HG03432 (cell line): ENCODE results near the gene CFAP20DC.

ENCODE experiments used
- ATAC-seq: cut with Tn5 transposase; IDR thresholded peaks from one replicate; pipeline ENCODE4 v1.9.1; 2021; ENCODE audit warnings: mild to moderate bottlenecking, moderate library complexity; ENCODE audit not compliant: unreplicated experiment

The CFAP20DC gene

DNA sequence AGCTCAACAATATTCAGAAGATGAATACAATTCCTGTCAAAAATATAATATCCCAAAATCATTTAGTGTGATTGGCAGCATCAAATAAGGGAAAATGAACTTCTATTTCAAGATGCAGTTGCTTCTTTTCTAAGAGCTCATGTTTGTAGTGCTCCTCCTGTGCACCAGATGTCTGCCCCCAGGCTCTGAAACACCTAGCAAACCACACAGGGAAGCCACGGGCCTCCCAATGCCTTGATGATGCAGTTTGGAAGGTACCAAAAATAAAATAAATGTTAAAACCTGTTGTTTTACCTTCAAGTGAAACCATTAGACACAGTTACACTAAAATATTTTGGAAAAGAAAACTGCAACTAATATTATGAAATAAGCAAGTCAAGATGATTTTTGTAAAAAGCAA, 22.2 kb downstream of the CFAP20DC start:
- no peak for ATAC-seq

DNA sequence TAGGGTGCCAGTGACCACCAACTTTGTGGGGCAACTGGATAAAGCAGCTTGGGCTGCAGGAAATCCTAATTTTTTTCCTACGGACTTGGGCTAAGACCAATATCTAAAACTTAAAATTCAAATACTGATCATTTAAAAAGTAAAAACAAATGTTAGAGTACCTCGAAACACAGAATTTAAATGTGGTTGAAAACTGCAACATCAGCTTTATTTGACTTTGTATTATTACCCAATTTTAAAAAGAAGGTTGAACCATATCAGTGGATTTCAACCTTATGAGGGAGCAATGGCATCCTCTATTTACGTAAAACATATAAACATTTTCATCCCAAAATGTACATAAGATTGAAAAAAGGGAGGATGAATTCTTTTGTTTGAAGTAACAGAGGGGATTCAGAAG, 26.2 kb downstream of the CFAP20DC start:
- ATAC-seq = no peak

DNA sequence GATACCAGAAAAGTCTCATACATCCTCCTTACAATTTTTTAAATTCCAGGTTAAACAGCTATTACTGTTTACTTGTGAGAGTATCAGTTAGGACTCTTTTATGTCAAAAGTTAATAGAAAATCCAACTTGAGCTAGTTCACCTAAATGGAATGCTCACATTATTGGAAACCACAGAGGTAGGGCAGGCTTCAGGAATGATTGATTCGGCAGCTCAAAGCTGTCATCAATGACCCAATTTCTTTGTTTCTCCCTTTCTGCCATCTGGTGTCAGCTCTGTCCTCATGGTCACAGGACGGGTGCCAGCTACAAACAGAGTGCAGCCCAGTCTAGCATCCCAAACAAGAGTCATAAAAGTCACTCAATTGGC, 32.2 kb downstream of the CFAP20DC start:
- ATAC-seq = no peak

DNA sequence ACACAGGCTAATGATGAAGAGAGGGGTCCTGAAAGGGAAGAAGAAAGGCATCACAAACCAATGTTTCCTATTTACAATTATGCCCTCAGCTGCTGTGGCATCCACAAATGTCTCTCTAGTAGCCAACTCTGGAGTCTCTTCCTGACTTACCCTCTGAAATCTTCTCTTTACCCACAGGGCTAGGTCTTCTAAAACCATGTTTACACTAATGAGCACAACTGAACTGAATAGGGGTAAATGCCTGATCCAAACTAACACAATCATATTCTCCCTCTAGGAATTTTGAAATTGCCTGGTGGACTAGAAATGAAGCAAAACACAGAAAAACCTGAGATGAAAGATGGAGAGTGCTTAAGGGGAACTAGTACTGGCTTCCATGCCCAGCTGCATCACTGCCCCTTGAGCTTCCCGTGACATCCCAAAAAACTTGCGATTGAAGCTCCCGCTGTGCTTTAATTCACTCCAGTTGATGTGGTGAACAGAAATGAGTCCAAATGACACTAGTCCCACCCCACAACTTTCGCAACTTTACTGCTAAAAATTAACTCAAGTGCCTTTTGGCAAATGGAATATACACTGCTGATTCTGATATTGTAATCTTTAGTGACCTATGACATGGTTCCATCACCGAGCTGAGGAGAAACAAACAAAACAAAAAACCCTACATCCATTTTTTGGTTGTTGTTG, 32.8 kb downstream of the CFAP20DC start:
- ATAC-seq = no peak

DNA sequence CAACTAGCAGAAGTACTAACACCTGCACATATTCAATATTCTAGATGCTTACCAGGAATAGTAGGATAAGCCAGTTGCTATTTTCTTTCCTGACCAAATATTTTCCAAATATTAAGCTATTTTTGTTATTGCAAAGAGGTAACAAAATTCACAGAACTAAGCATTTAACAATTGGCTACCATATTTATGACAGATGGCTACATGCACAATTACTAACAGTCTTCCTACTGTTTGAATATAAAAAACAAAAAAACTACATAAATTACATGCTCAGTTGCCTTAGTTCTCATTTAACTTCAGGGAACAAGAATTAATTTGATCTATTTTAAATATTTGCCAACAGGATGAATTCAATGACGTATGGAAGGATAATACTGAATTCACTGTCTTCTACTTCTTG, 36.2 kb downstream of the CFAP20DC start:
- ATAC-seq = no peak

DNA sequence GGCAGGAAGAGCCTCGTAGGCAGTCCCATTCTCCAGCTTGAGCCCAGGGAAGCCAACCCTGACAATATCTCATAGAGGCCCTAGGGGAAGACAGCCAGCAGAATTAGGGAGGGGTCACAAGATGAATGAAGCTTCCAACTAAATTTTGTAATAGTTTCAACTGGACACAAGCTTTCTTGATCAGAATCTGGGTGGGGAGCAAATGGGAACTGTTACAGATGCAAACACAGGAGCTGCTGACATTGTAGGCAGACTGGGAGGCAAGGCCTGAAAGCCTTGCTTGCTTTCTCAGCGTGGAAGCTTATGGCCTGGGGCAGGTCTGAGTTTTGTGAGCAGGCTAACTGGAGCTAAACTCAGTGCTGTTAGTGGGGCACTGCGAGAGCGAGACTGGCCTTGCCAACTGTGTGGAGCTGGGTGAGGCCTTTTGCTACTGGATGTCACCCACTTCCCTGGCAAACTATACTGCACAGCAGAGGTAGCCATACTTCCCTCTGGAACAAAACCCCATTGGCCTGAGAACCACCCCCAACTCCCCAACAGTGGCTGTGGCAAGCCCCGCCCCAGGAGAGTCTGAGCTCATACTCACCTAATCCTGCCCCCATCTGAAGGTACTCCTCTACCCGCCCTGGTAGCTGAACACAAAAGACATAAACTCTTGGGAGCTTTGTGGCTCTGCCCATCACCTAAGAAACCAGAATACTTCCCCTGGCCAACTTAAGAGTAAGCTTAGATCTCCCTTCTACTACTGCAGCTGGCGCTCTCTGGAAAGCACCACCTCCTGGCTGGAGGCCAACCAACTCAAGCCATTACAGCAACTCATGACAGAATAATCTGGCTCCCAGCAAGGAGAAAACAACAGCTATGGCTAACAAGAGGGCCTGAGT, 42.9 kb downstream of the CFAP20DC start:
- no peak for ATAC-seq

DNA sequence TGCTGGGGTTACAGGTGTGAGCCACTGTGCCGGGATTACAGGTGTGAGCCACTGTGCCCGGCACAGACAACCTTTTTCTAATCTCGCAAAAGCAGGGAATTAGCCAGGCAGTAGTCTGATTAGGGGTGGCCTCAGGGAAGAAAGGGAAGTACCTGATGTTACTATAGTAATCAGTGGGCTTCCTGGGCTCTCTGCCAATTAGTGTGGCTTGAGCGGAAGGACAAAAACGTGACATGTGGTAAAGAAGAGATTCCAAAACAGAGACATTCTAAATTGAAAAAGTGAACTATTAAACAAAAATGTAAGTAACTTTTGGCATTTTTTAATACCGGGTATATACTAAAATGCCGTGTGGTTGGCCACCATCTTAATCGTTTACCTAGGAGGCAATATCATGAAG, 48.1 kb downstream of the CFAP20DC start:
- ATAC-seq = no peak

DNA sequence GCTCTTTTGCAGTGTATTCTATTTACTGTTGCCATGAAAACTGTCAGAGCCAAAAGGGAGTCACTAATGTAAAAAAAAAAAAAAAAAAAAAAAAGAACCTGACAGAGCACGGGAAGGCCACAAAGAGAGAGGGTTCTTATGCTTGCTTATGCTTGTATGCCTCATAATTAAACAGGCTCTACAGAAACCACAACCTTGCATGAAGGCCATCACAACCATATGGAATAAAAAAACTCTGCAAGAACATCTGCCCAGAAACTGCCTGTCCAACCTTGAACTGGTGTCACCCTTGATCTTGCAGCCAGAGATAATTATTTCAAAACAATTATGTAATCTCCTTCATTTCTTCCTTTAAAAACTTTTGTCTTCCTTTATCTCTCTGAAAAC, 50.1 kb downstream of the CFAP20DC start:
- ATAC-seq = no peak

DNA sequence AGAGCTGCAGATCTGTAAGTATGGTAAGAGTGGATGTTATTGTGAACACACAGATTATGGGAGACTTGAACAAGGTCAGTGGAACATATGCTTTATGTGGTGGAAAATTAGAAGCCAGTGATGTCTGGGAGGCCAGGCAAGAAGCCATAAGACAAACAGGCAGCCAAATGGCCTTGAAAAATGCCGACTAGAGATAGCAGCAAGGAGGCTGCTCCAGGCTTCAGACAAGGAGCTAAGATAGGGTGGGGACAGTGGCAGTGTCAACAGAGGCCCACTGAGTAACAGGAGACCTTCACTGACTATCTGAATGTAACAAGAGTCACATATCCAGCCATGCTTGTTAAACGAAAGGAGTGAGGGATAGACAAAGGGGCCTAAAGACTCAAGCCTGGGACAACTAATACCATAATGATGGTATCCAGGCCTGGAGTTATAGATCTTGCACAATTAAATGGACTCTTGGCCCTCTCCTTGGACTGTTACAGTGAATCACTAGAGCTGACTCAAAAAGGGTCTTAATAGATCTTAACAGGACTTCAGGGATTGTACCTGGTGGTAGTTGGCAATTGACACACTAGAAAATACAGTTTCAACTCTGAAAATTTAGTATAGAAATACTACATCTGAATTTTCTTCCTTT, 50.6 kb downstream of the CFAP20DC start:
- no peak for ATAC-seq

DNA sequence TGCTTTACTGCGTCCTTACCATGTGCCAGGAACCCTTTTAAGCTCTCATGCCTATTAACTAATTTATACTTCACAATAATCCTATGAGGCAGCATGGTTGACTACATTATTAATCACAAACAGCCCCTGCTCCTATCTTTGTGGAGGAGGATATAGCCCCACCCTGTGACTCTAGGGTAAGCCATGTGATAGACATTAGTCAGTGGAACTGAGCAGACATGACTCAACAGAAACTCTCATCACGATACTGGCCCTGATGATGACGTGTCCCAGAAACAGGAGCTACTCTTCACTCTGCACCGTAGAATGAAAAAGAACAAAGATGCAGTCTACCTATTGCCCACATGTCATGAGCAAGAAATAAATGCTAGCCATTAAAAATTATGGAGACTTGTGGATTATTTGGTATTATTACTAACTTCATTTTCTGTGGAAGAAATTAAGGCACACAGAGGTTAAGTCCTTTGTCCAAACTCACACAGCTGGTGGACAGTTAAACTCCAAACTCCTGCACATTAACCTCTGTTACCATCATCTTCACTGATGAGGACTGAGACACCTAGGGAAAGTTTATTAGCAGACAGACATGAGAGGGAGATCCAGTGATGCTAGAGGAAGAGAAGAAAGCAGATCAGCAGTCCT, 51.2 kb downstream of the CFAP20DC start:
- ATAC-seq = no peak

DNA sequence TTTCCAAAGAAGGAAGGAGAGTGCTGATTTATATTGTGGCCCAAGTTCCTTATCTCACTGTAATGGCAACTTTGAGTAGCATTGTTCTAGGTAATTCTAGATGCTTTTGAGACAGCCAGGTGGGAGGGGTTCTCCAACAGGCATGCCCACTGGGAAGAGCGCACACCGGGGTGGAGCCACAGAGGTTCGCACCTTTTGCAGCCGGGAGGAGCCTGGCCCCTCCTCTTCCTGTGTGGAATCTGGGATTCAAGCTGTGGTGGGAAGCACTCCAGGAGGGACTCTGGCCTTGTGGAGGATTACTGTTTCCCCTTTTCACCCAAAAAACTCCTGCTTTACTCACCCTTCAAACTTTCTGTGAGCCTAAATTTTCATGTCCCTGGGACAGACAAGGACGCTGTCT, 53.1 kb downstream of the CFAP20DC start:
- no peak for ATAC-seq

DNA sequence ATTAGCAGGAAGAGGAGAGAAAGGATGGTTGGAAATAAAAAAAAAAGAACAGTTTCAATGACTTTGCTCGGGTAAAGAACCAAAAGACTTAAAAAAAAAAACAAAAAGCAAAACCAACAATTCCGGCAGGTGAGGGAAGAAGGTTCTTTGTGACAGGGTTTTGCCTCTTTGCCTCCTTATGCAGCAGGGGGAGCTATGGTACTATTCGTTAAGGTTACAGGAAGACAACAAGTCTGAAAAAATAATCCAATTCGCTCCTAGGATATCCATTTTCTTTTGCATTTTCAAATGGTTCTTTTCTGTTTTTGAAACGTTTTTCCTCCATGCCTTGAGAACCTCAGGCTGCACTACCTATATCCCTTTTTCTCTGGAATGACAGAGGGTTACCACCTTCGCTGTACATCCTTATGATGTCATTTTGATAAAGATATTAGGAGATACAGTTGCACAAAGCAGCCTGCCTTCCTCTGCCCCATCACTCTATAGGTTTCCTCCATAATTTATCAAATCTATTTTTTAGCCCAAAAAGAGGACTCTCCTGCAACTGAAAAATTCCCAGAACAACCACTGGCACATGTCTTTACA, 55.0 kb downstream of the CFAP20DC start:
- peak; percentile 64 for ATAC-seq

DNA sequence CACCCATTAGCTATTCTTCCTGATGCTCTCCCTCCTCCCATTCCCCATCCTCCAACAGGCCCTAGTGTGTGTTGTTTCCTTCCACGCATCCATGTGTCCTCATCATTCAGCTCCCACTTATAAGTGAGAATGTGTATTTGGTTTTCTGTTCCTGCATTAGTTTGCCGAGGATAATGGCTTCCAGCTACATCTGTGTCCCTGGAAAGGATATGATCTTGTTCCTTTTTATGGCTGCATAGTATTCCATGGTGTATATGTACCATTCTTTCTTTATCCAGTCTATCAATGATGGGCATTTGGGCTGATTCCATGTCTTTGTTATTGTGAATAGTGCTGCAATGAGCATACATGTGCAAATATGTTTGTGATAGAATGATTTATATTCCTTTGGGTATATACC, 56.3 kb downstream of the CFAP20DC start:
- no peak for ATAC-seq

DNA sequence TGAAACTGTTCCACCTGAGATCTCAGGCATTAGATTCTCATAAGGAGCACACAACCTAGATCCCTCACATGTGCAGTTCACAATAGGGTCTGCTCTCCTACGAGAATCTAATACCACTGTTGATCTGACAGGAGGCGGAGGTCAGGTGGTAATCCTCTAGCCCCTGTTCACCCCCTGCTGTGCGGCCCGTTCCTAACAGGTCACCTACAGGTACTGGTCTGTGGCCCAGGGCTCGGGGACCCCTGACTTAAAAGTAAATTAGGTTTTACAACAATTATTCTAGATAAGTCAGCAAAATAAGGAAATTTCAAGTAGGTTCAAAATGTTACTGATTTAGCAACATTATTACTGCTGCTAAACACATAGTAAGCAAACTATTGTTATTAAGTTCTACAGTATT, 58.2 kb downstream of the CFAP20DC start:
- no peak for ATAC-seq

DNA sequence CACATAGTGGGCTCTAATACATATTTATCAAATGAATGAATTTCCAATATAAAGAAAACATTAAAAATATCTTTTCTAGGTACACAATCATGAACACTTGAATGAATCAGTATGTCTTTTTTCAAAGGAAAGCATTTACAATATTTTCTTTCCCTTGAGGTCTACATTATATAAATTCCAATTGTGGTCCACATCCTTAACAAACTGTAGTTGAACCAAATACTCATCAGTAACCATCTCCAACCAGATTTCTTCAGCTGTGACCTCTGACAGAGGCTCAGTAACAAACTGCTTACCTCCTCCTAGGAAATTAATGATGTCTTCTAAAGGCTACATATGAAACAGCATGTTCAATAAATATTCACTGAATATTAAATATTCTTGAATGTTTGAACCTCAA, 58.8 kb downstream of the CFAP20DC start:
- no peak for ATAC-seq

DNA sequence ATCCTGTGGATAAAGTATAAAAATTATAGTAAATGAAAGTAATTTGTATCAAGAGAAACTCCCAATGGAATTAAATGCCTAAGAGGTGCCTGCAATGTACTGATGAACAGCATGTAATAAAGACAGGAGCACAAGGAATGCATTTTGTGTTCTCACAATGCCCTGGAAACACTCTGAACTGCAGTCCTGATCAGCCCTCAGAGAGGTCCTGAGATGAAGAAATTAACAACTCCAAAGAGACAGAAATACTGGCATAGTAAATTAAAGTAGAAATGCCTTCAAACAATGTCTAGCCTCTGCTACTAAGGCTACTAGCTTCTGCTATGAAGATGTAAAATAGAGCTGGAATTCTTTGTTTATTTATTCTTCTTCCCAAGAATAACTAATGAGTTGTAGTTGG, 59.9 kb downstream of the CFAP20DC start:
- ATAC-seq = no peak

DNA sequence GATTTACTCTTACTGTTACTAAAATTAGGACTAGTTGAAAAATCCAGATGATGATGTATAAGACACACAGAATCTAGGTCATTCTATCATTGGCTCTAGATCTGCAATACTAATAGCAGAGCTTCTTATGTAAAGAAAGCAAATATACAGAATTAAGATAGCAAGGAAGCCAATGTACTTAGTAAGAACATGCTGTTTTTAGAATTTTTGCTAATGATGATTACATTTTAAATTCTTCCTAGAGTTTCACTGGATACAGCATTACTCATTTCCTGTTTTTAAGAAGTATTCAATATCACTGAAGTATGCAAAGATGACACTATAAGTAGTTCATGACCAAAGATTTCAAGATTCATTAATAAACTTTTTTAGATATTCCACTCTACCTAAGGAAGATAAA, 60.7 kb downstream of the CFAP20DC start:
- ATAC-seq = no peak

DNA sequence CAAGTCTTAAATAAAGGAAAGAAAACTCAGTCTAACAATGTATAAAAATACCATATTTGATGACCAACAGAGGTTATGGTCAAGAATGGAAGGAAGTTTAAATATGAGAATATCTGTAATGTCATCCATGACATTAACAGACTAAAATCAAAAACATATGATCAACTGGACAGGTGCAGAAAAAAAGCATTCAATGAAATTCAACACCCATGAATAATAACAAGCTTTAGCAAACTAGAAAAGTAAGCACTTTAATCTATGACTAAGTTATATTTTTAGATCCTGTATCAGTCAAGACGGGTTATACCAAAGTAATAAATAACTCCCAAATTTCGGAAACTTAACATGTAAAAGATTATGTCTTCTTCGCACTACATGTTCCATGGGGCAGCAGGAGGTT, 61.8 kb downstream of the CFAP20DC start:
- ATAC-seq = no peak

DNA sequence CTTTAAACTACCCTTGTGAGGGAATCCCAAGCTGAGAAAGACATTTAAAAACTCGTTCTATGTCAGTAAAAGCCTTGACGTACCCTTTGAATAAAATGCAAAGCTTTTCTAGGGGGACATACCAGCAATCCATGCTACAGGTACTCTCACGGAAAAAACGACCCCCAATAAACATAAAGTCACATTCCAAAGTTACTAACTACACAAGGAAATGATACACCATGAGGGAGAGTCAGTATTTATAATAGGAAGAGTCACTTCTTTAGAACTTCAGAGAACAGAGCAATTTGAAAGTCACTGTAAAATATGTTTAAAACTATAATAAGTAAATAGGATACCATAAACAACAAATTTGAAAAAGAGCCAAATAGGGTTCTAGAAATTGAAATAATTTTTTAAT, 63.2 kb downstream of the CFAP20DC start:
- no peak for ATAC-seq

DNA sequence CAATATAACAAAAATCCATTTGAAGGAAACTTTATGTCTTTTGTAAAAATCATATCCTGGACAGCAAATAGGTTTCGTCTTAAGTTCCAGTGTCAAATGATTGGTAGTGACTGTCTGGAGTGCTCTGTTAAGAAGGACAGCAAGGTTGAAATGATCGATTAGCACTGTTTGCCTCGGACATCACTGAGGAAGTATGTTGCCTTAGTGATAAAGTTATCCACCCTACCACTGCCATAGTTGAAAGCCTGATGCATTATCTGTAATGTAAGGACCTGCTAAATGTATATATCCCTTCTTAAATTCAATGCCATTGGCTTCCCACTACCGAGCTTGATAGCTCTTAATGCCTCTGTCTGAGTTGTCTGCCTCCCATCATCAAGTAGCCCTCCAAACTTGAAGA, 70.0 kb downstream of the CFAP20DC start:
- no peak for ATAC-seq

DNA sequence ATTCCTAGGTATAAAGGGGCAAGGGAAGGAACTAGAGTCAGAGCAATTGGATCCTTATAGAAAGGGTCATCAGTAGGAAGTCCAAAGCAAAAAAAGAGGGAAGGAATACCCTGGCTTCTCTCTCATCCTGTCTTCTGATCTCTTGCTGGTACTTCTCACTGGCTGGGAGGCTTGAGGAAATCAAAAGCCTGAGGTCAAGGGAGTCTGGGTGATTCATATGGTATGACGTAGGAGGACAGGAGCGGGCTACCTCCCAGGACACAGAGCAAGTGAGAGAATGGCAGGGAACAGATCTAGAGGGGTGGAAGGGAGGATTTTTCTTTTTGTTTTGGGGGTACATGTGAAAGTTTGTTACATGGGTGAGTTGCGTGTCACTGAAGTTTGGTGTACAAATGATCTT, 76.0 kb downstream of the CFAP20DC start:
- ATAC-seq = no peak
